Neural cell (in vitro differentiated cells): Measurements from ENCODE around the gene DLG2.

Experiments
- RAD21 ChIP-seq: fragments of 450-650 bp; conservative IDR thresholded peaks from 2 replicates; pipeline ENCODE4 v1.6.1; 2014; ENCODE audit warnings: antibody characterized with exemption, mild to moderate bottlenecking, moderate library complexity
- TF ChIP-seq, protein P1 (sequence below): fragments of 450-650 bp; IDR thresholded peaks from 2 replicates; pipeline ENCODE4 v1.5.1; 2014; ENCODE audit warnings: antibody characterized with exemption, mild to moderate bottlenecking, moderate library complexity; ENCODE audit not compliant: poor library complexity, severe bottlenecking

DNA sequence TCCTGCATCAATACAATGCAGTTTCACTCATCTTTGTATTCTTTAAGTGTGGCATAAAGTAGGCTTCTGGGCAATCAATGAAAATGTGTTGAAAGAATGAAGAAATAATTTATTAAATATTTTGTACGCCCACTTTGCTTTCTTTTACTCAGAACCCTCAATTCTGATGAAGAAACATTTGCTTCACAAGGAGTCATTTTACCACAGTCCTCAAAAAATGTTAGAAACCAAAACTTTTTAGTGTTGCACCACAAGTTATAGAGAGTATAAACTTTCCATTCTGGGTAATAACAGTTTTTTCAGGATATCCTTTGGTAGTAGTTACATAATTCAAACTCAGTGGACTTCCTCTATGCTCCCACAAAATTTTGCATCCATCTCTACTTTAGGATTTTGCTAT is 360.5 kb downstream of the DLG2 start:
- TF ChIP-seq, protein P1, sequence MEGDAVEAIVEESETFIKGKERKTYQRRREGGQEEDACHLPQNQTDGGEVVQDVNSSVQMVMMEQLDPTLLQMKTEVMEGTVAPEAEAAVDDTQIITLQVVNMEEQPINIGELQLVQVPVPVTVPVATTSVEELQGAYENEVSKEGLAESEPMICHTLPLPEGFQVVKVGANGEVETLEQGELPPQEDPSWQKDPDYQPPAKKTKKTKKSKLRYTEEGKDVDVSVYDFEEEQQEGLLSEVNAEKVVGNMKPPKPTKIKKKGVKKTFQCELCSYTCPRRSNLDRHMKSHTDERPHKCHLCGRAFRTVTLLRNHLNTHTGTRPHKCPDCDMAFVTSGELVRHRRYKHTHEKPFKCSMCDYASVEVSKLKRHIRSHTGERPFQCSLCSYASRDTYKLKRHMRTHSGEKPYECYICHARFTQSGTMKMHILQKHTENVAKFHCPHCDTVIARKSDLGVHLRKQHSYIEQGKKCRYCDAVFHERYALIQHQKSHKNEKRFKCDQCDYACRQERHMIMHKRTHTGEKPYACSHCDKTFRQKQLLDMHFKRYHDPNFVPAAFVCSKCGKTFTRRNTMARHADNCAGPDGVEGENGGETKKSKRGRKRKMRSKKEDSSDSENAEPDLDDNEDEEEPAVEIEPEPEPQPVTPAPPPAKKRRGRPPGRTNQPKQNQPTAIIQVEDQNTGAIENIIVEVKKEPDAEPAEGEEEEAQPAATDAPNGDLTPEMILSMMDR: no peak
- no peak for TF ChIP-seq RAD21
